Ishikawa (cell line): ENCODE data around the gene ITPR2.

Source experiments
- CEBPB ChIP-seq: IDR thresholded peaks from 2 replicates; pipeline ENCODE4 v1.6.1; 2012
- CREB1 ChIP-seq: IDR thresholded peaks from 2 replicates; pipeline ENCODE4 v1.6.1; 2012; ENCODE audit warnings: low read depth
- EGR1 ChIP-seq: IDR thresholded peaks from 2 replicates; pipeline ENCODE4 v1.6.1; 2012
- EP300 ChIP-seq: IDR thresholded peaks from 2 replicates; pipeline ENCODE4 v1.6.1; 2012; ENCODE audit warnings: borderline replicate concordance
- FOXM1 ChIP-seq: IDR thresholded peaks from 2 replicates; pipeline ENCODE4 v1.6.1; 2012; ENCODE audit warnings: low read depth, borderline replicate concordance
- MAX ChIP-seq: IDR thresholded peaks from 2 replicates; pipeline ENCODE4 v1.6.1; 2012
- NFIC ChIP-seq: IDR thresholded peaks from 2 replicates; pipeline ENCODE4 v1.6.1; 2012
- RAD21 ChIP-seq: IDR thresholded peaks from 2 replicates; pipeline ENCODE4 v1.6.1; 2012; ENCODE audit warnings: low read depth
- REST ChIP-seq: IDR thresholded peaks from 2 replicates; pipeline ENCODE4 v1.6.1; 2012; ENCODE audit warnings: low read depth, mild to moderate bottlenecking
- TAF1 ChIP-seq: IDR thresholded peaks from 2 replicates; pipeline ENCODE4 v1.6.1; 2012; ENCODE audit warnings: low read depth, mild to moderate bottlenecking
- TCF12 ChIP-seq: IDR thresholded peaks from 2 replicates; pipeline ENCODE4 v1.6.1; 2012; ENCODE audit warnings: low read depth
- TEAD4 ChIP-seq: IDR thresholded peaks from 2 replicates; pipeline ENCODE4 v1.6.1; 2012
- USF1 ChIP-seq: IDR thresholded peaks from 2 replicates; pipeline ENCODE4 v1.6.1; 2012
- YY1 ChIP-seq: IDR thresholded peaks from 2 replicates; pipeline ENCODE4 v1.6.1; 2012; ENCODE audit warnings: low read depth
- ZBTB7A ChIP-seq: IDR thresholded peaks from 2 replicates; pipeline ENCODE4 v1.6.1; 2012; ENCODE audit warnings: low read depth

The ITPR2 gene

DNA sequence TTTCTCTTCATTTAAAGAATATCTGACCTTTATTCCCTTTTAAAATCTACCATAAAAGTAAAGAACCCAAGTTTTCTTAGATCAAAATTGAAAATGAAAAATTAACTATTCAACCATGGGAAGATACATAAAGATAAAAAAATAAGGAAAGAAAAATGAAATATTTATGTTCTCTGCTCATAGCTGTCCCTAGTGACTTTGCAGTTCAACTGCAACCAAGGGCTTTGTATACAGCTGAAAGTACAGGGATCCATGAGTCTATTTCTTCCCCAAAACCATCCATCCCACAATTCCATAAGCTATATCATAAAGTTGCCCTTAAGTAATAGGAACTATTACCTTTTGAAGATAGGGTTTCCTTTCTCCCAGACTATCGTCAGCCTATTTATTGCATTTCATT is 113.1 kb downstream of the ITPR2 start:
- TF ChIP-seq NFIC (no peak), EGR1 (no peak), ZBTB7A (no peak), CREB1 (no peak), RAD21 (no peak), TAF1 (no peak)

- no peak for TF ChIP-seq USF1
- no peak for TF ChIP-seq ZBTB7A
- no peak for TF ChIP-seq TCF12
- TF ChIP-seq CREB1 = no peak
- TF ChIP-seq YY1 = no peak
- no peak for TF ChIP-seq TEAD4
- TF ChIP-seq REST = no peak
- TF ChIP-seq RAD21 = no peak
- TF ChIP-seq MAX = no peak
Measured at GRCh38 chr12:26717757-26718156, 115.2 kb downstream of the ITPR2 start.

- TF ChIP-seq RAD21 (no peak), TCF12 (no peak), TEAD4 (no peak), REST (no peak), ZBTB7A (no peak), EP300 (no peak), FOXM1 (no peak), EGR1 (no peak), USF1 (no peak), NFIC (no peak)
Measured at GRCh38 chr12:26715232-26715631, 117.8 kb downstream of the ITPR2 start.

- TF ChIP-seq RAD21 (no peak), YY1 (no peak), EP300 (no peak), TAF1 (no peak), ZBTB7A (no peak), FOXM1 (no peak), CEBPB (no peak), USF1 (no peak), NFIC (no peak), EGR1 (no peak), REST (no peak), TCF12 (no peak), CREB1 (no peak), MAX (no peak), TEAD4 (no peak)
Measured at GRCh38 chr12:26713885-26714383, 119.1 kb downstream of the ITPR2 start.
